NCI-H2196 (cell line): Measurements from ENCODE around the gene LRRK2.
"Not testable (repeated sequence)": the region's sequence is repeated elsewhere in the genome, so short reads cannot be mapped to it uniquely, and the experiment has no call there.

ENCODE experiments used
- DNase-seq: peaks from one replicate; lab custom pipeline; 2025; ENCODE audit not compliant: unreplicated experiment; lab: John Stamatoyannopoulos, UW

LRRK2 gene

DNA sequence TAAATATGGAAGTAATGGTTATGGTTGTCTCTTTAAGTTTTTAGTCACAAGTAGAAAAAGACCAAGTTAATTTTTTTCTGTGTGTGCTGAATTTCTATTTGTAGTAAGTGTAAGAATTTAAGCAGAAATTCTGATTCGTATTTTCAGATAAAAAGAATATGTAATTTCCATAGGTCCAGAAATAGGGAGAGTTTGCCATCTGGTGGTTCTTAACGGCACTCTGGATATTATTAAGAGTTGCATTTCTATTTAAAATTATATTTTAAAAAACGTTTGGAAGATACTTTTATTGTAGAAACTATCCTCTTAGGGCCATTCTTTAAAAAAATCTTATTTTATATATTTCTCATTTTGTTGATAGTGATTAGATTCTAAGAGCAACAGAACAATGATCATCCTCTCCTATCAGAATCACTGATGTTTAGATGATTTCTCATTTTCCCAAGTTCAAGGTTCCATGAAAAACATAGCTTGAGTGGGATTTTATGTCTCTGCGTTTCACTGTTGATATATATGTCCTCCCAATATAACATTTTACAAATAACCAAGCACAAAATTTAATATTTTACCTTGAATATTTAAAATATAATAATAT is 88.3 kb downstream of the LRRK2 start:
- no peak for DNase-seq

DNA sequence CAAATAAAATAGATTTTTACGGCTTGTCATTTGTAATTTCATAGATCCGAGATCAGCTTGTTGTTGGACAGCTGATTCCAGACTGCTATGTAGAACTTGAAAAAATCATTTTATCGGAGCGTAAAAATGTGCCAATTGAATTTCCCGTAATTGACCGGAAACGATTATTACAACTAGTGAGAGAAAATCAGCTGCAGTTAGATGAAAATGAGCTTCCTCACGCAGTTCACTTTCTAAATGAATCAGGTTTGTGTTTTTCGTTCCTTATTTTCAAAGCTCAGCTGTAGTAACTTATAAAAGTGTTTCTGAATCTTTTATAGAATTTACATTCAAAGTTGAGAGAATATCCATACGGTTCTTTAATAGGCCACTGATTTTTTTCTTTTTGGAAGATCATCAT is 89.1 kb downstream of the LRRK2 start:
- DNase-seq: no peak

DNA sequence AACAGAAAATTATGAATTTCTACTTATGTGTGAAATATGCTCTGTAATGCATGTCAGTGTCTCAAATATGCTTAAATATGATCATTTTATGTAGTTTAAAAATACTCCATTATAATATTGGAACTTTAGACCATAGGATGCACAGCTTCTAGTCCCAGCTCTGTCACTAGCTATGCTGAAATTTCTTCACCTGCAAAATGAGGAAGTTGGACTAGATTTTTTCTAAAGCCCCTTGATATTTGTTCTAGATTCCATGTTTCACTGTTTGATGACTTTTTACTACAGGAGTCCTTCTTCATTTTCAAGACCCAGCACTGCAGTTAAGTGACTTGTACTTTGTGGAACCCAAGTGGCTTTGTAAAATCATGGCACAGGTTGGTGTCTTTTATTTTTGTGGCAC is 90.1 kb downstream of the LRRK2 start:
- DNase-seq: no peak

DNA sequence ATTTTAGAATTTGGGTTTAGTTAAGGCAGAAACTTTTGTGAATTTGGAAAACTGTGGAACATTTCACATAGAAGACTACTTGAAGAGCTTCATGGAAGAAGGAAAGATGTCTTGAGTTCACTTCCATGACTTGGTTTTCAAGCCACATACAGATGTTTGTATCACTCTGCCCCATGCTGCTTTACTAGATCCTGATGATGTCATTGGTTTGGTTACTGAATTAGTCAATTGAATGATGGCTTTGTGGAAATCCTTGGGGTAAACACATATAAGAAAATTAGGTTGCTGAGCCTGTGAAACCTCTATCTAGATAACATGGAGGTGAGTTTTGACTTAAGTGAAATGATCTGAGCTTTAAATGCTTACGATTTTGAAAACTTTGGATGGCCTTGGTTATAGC is 90.6 kb downstream of the LRRK2 start:
- no peak for DNase-seq

DNA sequence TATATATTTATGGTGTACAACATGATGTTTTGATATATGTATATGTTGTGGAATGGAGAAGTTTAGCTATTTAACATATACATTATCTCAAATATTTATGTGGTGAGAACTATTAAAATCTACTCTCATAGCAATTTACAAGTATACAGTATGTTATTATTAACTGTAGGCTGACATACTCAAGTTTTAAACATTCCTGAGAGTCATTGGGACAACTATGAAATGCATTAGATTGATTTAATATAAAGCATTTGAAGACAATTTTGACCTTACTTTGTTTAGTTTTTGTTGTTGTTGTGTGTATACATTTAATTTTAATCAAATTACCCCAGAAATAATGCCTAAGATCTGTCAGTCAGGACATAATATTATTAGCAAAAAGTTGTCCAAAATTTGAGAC is 99.5 kb downstream of the LRRK2 start:
- DNase-seq: no peak

DNA sequence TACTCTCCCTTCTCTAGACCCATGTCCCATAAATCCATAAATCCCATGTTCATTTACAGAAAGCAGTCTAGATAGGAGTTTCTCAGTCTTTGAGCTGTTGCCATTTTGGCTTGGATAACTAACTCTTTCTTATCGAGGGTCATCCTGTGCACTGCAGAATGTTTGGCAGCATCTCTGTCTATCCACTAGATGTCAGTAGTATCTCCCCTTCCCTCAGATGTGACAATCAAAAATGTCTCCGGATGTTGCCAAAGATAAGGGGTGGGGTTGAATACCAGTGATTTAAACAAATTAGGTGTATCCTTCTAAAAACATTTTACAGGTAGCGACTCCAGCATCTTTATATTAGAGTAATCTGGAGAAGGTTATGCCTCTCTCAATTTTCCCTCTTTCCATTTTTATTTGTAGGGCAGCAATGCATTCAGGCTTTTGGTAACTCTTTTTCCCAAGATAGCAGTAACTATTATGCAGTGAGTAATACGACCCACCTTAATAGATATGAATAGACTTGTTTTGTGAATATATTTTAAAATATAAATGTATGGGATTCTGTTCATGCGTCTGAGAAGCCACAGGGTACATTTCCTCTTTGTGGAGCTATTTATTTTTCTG is 100.7 kb downstream of the LRRK2 start:
- DNase-seq: no peak

DNA sequence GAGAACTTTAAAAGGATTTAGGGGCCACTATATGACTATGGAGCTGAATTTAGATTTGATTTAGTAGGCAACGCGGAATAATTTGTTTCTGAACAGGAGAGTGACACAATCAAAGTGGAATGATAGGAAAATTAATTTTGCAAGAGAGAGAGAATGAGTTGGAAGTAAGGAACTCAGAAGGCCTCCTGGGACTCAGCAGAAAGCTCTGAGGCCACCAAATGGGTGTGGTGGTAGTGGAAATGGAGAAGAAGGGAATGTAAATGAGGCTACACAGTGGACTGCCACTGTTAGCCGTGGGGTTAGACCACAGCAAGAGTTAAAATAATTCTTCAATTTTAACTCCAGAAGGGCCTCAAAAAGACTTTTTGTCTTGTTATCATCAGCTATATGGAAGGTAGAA is 102.7 kb downstream of the LRRK2 start:
- no peak for DNase-seq

DNA sequence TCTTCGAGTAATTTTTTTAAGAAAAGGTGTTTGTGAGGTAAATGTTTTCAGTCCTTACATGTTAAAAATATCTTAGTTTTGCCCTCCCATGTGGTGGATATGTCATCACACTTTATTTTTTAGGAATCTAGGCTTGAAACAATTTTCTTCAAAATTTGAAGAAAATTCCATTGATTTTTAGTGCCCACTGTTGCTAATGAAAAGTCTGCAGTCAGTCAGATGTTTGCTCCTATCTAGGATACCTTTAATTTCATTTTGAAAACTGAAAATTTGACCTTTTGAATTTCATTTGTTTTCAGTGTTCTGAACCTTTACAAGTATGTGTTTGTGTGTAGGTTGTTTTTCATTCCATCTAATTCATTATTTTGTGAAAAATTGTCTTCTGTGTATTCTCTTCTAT is 105.4 kb downstream of the LRRK2 start:
- DNase-seq: no peak

DNA sequence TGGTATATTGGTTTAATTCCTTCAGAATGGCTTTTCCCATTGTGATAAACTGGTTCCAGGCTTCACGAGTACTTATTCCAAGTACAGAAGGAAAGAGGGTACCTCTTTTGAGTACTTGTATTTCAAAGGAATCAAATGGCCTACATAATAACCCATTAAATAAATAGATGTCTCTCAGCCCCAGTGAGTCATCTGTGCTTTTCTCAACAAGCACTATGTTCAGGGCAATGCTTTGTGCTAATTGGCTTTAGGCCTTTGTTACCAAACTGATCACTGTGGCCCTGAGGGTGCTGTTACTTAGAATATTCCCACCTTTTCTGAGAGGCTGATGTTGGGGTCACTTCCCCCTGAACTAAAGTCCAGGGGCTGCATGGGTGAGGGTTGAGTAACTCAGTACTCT is 107.1 kb downstream of the LRRK2 start:
- no peak for DNase-seq

DNA sequence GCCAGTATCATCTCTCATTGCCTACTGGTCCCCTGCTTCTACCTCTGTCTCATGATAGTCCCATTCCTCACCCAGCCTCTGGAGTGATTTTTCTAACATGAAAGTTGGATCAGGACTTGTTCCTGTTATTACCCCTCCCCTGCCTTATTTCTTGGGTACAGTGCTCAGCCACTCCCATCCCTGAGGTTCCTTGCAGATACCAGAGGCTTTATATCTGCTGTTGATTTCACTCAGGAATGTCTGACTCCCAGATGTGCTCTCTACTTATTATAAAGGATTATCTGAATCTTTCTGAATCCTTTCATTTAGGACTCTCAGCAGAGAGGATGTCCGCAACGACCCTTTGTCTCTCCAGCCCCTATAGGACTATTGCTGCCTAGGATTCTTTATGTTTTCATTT is 111.2 kb downstream of the LRRK2 start:
- no peak for DNase-seq

DNA sequence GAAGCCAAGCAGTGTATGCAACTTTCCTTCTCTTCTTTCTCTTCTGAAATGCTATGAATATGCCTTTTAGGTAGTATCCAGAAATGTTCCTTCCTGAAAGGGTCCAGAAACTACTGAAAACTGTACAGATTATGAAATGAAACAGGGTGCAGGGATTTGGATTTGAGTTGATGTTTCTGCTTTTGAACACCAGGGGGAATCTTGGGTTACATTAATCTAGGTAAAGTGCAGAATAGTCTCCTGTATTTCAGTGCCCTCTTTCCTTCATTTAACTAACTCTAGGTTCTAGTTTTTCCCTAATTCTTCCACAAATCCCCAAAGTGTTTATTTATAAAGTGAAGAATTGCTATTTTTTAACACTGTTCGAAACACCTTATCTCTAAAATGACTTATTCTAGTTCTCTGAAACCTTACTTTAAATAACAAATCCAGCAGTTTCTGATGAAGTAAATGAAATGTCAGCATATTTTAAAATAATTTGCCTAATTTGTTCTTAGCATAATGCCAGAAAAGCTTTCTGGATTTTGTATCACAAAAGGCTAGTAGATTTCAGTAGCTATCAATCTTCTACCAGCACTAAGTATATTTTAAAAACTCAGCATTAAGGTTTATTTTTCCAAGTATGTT is 111.9 kb downstream of the LRRK2 start:
- DNase-seq: no peak

DNA sequence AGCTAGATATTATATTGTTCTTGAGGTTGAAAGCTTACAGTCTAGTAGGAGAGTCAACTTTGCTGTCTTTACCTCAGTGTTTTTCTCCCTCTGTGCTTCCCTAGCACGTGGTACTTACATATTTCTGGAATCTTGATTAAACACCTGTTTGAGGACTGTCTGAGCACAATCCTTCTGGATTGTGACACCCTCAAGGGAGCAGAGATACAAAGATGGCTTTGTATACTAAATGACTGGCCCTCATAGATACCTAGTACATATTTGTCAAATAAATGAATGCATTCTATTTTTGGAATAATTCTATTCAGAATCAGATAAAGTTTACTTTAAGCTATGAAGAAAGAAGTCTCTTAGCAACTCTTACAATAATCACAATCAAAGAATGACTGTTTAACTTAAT is 113.3 kb downstream of the LRRK2 start:
- no peak for DNase-seq

DNA sequence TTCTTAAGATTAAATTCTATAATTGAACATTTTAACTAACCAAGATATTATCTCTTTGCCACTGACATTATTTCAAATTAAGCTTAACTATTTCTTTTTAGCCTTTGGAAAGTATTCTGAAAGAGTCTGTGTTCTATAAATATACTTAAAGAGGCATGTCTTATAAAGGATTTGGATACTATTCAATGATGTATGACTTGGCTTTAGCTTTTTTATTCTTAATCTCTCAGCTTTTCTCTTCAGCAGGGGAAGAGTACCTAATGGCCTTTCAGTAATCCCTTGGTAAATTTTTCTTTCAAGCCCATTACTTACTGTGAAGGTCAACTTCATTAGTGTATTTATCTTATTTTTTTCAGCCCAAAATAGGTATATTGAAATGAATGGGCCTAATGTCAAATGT is 113.8 kb downstream of the LRRK2 start:
- DNase-seq: no peak

DNA sequence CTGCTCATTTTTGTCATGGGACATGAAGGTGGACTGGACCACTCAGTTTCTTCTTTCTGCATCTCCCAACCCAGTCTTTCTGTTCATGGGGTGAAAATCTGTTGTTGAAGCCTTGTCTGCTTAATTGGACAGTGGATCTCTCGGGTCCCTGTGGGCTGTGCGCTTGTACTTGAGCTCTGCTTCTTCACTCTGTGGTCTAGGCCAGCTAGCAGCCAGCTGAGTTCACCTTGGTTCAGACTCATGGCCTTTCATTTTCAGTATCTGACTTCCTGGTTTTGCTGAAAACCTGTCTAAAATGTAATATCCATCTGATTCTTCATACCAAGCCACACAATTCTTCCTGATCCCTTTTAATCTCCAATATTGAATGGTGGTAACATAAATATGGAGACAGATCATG is 117.2 kb downstream of the LRRK2 start:
- no peak for DNase-seq

DNA sequence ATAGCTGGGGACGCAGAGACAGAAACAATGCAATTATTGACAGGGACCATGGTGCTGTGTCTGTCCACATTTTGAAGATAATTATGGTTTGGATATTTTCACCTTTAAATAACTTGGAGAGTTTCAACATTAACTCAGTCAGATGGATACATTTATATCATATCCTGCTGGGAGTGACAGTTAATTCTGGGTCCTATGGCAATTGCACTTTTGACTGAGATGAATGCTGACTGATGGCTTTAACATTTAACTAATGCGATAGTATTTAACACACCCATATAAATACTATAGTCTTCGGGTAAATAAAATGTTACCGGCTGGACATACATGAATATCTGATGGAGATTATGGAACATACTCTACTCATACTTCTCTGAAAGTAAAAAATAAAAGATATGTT is 118.3 kb downstream of the LRRK2 start:
- DNase-seq: no peak

DNA sequence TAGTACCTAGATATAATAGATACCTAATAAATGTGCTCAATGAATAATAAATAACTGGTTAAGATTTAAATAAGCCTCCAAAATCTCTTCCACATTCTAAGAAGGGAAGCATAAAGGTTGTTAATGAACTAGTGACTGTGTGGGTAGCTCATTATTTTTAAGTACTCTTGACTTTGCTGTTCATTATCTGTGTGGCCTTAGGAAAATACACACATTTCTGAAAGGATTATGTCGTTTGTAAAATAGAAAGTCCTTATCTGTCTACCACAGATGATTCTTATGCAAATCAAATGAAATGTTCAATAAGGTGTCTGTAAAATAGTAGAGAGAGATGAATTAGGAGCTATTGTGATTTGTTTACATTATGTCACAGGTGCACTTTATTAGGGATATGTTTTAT is 119.5 kb downstream of the LRRK2 start:
- DNase-seq: no peak

DNA sequence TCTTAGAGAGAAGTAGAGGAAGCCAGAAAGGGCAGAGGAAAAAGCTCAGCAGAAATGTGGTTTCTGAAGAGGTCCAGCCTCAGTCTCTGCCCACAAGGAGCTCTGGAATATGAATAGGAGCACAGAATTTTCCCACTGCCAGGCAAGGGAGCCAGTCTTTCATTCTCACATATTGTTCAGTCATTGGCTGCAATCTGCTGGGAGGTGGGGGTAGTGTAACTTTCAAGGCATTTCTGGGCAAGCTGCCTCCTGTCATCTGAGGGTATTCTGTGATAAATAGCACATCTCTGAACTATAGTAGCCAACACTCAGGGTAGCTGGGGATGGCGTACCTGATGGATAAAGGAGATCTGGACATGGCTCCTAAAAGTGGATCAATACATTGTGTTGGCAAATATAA is 127.2 kb downstream of the LRRK2 start:
- DNase-seq: no peak

DNA sequence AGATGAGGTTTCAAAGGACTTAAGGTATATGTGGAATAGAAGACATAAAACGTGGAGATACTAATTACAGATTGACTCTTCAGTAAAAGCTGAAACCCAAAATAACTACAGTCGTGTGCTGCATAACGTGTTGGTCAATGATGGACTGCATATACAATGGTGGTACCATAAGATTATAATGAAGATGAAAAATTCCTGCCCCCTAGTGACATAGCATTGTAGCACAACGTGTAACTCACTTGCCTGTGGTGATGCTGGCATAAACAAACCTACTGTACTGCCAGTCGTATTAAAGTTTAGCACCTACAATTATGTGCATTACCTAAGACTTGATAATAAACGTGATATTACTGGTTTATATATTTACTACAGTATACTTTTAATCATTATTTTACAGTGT is 150.3 kb downstream of the LRRK2 start:
- no peak for DNase-seq

DNA sequence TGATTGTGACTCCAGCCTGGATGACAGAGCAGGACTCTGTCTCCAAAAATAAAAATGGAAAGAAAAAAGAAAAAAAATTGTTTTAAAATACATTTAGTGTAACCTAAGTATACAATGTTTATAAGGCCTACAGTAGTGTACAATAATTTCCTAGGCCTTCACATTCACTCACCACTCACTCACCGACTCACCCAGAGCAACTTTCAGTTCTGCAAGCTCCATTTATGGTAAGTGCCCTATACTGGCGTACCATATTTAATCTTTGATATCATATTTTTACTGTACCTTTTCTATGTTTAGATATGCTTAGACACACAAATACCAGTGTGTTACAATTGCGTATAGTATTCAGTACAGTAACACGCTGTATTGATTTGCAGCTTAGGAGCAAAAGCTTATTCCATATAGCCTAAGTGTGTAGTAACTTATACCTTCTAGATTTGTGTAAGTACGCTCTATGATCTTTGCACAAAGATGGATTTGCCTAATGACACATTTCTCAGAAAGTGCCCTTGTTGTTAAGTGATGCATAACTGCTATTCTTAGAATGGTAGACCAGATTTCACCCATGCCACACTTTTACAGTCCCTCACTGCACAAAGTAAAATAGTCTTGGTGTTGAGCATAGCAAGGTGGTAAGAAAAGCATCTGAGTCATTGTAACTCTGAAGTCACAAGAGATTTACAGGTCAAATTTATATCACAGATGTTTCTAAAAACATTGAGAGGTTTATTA is 151.9 kb downstream of the LRRK2 start:
- no peak for DNase-seq

DNA sequence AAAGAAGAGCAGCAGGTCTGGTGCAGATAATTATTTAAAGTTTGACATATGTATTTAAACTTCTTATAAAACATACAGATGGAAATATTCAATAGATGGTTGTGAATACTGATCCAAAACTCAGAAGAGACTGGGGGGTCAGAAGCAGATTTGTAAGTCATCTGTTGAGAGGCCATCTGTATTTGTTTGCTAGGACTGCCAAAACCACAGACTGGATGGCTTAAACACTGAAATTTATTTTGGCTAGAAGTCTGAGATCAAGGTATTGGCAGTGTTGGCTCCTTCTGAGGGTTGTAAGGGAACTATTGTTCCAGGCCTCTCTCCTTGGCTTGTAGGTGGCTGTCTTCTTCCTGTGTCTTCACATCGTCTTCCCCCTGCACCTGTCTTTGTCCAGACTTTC is 153.9 kb downstream of the LRRK2 start:
- no peak for DNase-seq

DNA sequence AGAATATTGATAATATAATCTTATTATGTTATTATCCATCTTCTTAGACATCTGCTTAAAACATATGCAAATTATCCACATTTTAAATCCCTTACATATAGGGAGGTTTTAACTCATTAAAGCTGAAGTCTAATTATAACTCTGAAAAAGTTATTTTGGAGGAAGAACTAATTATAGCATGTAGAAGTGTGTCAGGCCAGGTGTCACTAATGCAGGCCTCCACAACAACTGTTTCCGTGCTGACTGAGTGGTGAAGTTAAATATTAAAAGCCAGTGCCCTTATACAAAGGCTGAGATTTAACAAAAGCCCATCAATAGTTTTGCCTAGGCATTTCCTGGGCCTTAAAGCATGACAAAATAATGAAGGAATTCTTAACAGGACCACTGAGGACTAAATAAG is 157.4 kb downstream of the LRRK2 start:
- no peak for DNase-seq

DNA sequence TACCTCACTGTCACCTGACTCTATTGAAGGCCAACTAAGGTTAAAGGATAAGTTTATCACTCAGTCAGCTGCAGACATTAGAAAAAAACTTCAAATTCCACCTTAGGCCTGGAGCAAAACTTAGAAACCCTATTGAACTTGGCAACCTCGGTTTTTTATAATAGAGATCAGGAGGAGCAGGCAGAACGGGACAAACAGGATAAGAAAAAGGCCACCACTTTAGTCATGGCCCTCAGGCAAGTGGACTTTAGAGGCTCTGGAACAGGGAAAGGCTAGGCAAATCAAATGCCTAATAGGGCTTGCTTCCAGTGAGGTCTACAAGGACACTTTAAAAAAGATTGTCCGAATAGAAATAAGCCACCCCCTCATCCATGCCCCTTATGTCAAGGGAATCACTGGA is 162.5 kb downstream of the LRRK2 start:
- DNase-seq: not testable (repeated sequence)
